HepG2 (cell line): ENCODE measurements around the gene ZNF575. TPM values are rescaled to one million over a fixed set of nuclear protein-coding genes. Genes with fewer than 3 reads are reported as not detected.

Experiments
- CCDC6 ChIP-seq: sonication (generic); formaldehyde crosslinking; IDR thresholded peaks from 2 replicates; pipeline ENCODE4 v1.8.1; 2022; ENCODE audit warnings: mild to moderate bottlenecking, missing genetic modification reagents, moderate library complexity
- JARID2 ChIP-seq: sonication (generic); formaldehyde crosslinking; IDR thresholded peaks from 2 replicates; pipeline ENCODE4 v1.8.1; 2023; ENCODE audit warnings: missing genetic modification reagents, inconsistent platforms; ENCODE audit not compliant: insufficient replicate concordance
- MEIS2 ChIP-seq: sonication (generic); formaldehyde crosslinking; IDR thresholded peaks from 2 replicates; pipeline ENCODE4 v1.9.0; 2021; ENCODE audit warnings: mild to moderate bottlenecking, missing genetic modification reagents
- PRDM10 ChIP-seq: sonication (generic); formaldehyde crosslinking; IDR thresholded peaks from 2 replicates; pipeline ENCODE4 v1.4.0; 2020; ENCODE audit warnings: low read depth, missing genetic modification reagents
- PRDM15 ChIP-seq: sonication (generic); formaldehyde crosslinking; IDR thresholded peaks from 2 replicates; pipeline ENCODE4 v1.4.0; 2020; ENCODE audit warnings: missing genetic modification reagents
- SALL1 ChIP-seq: sonication (generic); formaldehyde crosslinking; IDR thresholded peaks from 2 replicates; pipeline ENCODE4 v1.8.0; 2022; ENCODE audit warnings: mild to moderate bottlenecking, missing genetic modification reagents
- SMAD1 ChIP-seq: sonication (generic); formaldehyde crosslinking; IDR thresholded peaks from 2 replicates; pipeline ENCODE4 v1.4.0; 2020; ENCODE audit warnings: missing genetic modification reagents, low read depth, mild to moderate bottlenecking, borderline replicate concordance
- TOE1 ChIP-seq: sonication (generic); formaldehyde crosslinking; IDR thresholded peaks from 2 replicates; pipeline ENCODE4 v1.4.0; 2020; ENCODE audit warnings: mild to moderate bottlenecking, missing genetic modification reagents
- ZBTB26 ChIP-seq: IDR thresholded peaks from 2 replicates; pipeline ENCODE4 v1.6.1; 2016; ENCODE audit warnings: missing compliant biosample characterization, missing genetic modification reagents, borderline replicate concordance
- ZNF235 ChIP-seq: sonication (generic); formaldehyde crosslinking; IDR thresholded peaks from 2 replicates; pipeline ENCODE4 v1.8.1; 2023; ENCODE audit warnings: mild to moderate bottlenecking, missing genetic modification reagents, borderline replicate concordance
- polyA plus RNA-seq, 8 experiments: library from polyadenylated mRNA; depleted of rRNA in 3 of 8; stranded (reverse) in 7 of 8; unstranded in 1 of 8; fragments of >200 nt; fragmentation: Illumina TruSeq in 4 of 8; extraction: Trizol in 4 of 8; gene quantifications; 2 replicates each; pipeline versions ENCODE4 v1.2.1 to v1.2.3, GENCODE V29; 2011 to 2016; ENCODE audit warnings: low read depth in 4 of 8, missing spikeins in 1 of 8, mixed read lengths in 1 of 8; ENCODE audit not compliant: insufficient read depth in 1 of 8
- total RNA-seq, 5 experiments: library from RNA; depleted of rRNA; stranded (reverse); fragments of >200 nt; fragmentation: Illumina TruSeq; extraction: Trizol; gene quantifications; 2 replicates each; pipeline ENCODE4 v1.2.3, GENCODE V29; 2016; ENCODE audit warnings: low read depth in 1 of 5

The ZNF575 gene
- total and polyA plus RNA-seq, 2 of the 13 experiments (the other 11 are each of a cell fraction or from before 2014, with no cell fraction given): 0.17 to 0.27 TPM

- TF ChIP-seq ZNF235 (CRISPR knock-in tag) (no peak), SALL1 (no peak), PRDM15 (CRISPR knock-in tag) (peak; percentile 5; the same call in 1 of the 2 replicates), SMAD1 (0 out of 2 replicates have a peak, but pooled peaks have one; percentile 37), TOE1 (CRISPR knock-in tag) (no peak), PRDM10 (no peak), CCDC6 (CRISPR knock-in tag) (0 out of 2 replicates have a peak, but pooled peaks have one; percentile 21), JARID2 (CRISPR knock-in tag) (no peak), MEIS2 (CRISPR knock-in tag) (no peak), ZBTB26 (CRISPR knock-in tag) (0 out of 2 replicates have a peak, but pooled peaks have one; percentile 16)
These were observed 6.9 kb upstream of the ZNF575 start (continued) for GRCh38 chr19:43525836-43526771.
